Neural crest cell (in vitro differentiated cells): ENCODE data around the gene WWTR1. TPM values are rescaled to one million over a fixed set of nuclear protein-coding genes. Genes with fewer than 3 reads are reported as not detected.

Source experiments
- DNase-seq: peaks from one replicate; pipeline ENCODE4 v3.0.0; 2021; ENCODE audit warnings: low read depth, mixed read lengths, low spot score
- H3K27ac Mint-ChIP-seq: one replicate; pipeline ENCODE4 v1.8.0; 2021; ENCODE audit warnings: mild to moderate bottlenecking, mixed read lengths; ENCODE audit not compliant: unreplicated experiment
- H3K27me3 Mint-ChIP-seq: 2 replicates; pipeline ENCODE4 v1.8.0; 2021; ENCODE audit warnings: low read depth, mild to moderate bottlenecking, mixed read lengths
- H3K36me3 Mint-ChIP-seq: 2 replicates; pipeline ENCODE4 v1.8.0; 2021; ENCODE audit warnings: low read depth, mild to moderate bottlenecking, mixed read lengths
- H3K4me1 Mint-ChIP-seq: 2 replicates; pipeline ENCODE4 v1.8.0; 2021; ENCODE audit warnings: mixed read lengths
- H3K4me3 Mint-ChIP-seq: one replicate; pipeline ENCODE4 v1.8.0; 2021; ENCODE audit warnings: mild to moderate bottlenecking, mixed read lengths
- H3K9me3 Mint-ChIP-seq: 2 replicates; pipeline ENCODE4 v1.8.0; 2021; ENCODE audit warnings: mixed read lengths
- CTCF ChIP-seq: fragments of 200-600 bp; sonication (generic); conservative IDR thresholded peaks from 2 replicates; pipeline ENCODE4 v1.5.0; 2021; ENCODE audit warnings: antibody characterized with exemption, mild to moderate bottlenecking
- total RNA-seq: library from RNA; stranded (reverse); gene quantifications from 2 replicates; pipeline ENCODE4 v1.2.1, GENCODE V29; 2021

Gene WWTR1
- total RNA-seq, 1 donor from 2014 or later = 35.6 TPM

GRCh38 chr3:149502438-149502837 is 155.4 kb downstream of the WWTR1 start:
- no peak for TF ChIP-seq CTCF
- Mint-ChIP-seq H3K36me3 (no peaks in the 10 kb centered on the region), H3K27me3 (no peaks in the 10 kb centered on the region), H3K4me1 (peaks cover 4% of the 10 kb centered on the region), H3K27ac (no peak overlapping the region), H3K4me3 (no peak overlapping the region), H3K9me3 (no peaks in the 10 kb centered on the region)
- no peak for DNase-seq

GRCh38 chr3:149501524-149501923 is 156.3 kb downstream of the WWTR1 start:
- no peak for TF ChIP-seq CTCF
- Mint-ChIP-seq H3K9me3 (no peaks in the 10 kb centered on the region), H3K4me3 (no peak overlapping the region), H3K36me3 (no peaks in the 10 kb centered on the region), H3K4me1 (peaks cover 4% of the 10 kb centered on the region), H3K27ac (no peak overlapping the region), H3K27me3 (no peaks in the 10 kb centered on the region)
- no peak for DNase-seq

- DNase-seq = no peak
- no peak overlapping the region for H3K27ac Mint-ChIP-seq
- no peak overlapping the region for H3K4me3 Mint-ChIP-seq
- H3K36me3 Mint-ChIP-seq = no peaks in the 10 kb centered on the region
- H3K4me1 Mint-ChIP-seq = peaks cover 3% of the 10 kb centered on the region
- TF ChIP-seq CTCF = no peak
- peaks cover 10% of the 10 kb centered on the region for H3K27me3 Mint-ChIP-seq
- H3K9me3 Mint-ChIP-seq = no peaks in the 10 kb centered on the region
Observed at GRCh38 chr3:149497966-149498670, 159.7 kb downstream of the WWTR1 start.

GRCh38 chr3:149496891-149497290 is 160.9 kb downstream of the WWTR1 start:
- H3K4me3 Mint-ChIP-seq = no peak overlapping the region

GRCh38 chr3:149495581-149496125 is 162.2 kb downstream of the WWTR1 start:
- Mint-ChIP-seq H3K27me3 (peaks cover 26% of the 10 kb centered on the region), H3K4me3 (no peak overlapping the region), H3K9me3 (no peaks in the 10 kb centered on the region), H3K36me3 (no peaks in the 10 kb centered on the region), H3K4me1 (no peaks in the 10 kb centered on the region), H3K27ac (no peak overlapping the region)
- no peak for TF ChIP-seq CTCF
- DNase-seq = no peak

More at GRCh38 chr3:149496891-149497290, 160.9 kb downstream of the WWTR1 start:
- DNase-seq = no peak
- no peaks in the 10 kb centered on the region for H3K4me1 Mint-ChIP-seq
- no peaks in the 10 kb centered on the region for H3K36me3 Mint-ChIP-seq
- no peaks in the 10 kb centered on the region for H3K9me3 Mint-ChIP-seq
- TF ChIP-seq CTCF = no peak
- H3K27ac Mint-ChIP-seq = no peak overlapping the region
- H3K27me3 Mint-ChIP-seq = peaks cover 19% of the 10 kb centered on the region
